Gastroesophageal sphincter (tissue), 4 donors: ENCODE data around the gene H1-8. TPM values are rescaled to one million over a fixed set of nuclear protein-coding genes. Genes with fewer than 3 reads are reported as not detected.

ENCODE experiments used
- ATAC-seq: fragments of 150-250 bp; one replicate; pipeline ENCODE4 v1.9.1; 2016; ENCODE audit warnings: mild to moderate bottlenecking, moderate library complexity
- H3K27ac ChIP-seq, 4 donors: fragments of 200-600 bp; sonication (generic) in 3 of 4; 1 replicate in 3 of 4; 2 replicates in 1 of 4; pipeline ENCODE4 v1.5.1; 2016 to 2019
- H3K27me3 ChIP-seq: fragments of 200-600 bp; sonication (generic); one replicate; pipeline ENCODE4 v1.5.1; 2019
- H3K36me3 ChIP-seq, 2 donors: fragments of 200-600 bp; sonication (generic); one replicate each; pipeline ENCODE4 v1.5.1; 2019; ENCODE audit warnings: control low read depth in 1 of 2
- H3K4me1 ChIP-seq, 3 donors: fragments of 200-600 bp; sonication (generic); 1 replicate in 2 of 3; 2 replicates in 1 of 3; pipeline ENCODE4 v1.5.1; 2016 to 2019; ENCODE audit warnings: control low read depth in 2 of 3
- H3K4me3 ChIP-seq, 2 donors: fragments of 200-600 bp; sonication (generic); one replicate each; pipeline ENCODE4 v1.5.1; 2019; ENCODE audit warnings: mild to moderate bottlenecking in 1 of 2, moderate library complexity in 1 of 2
- H3K9me3 ChIP-seq, 3 donors: fragments of 200-600 bp; sonication (generic); one replicate each; pipeline ENCODE4 v1.5.1; 2017 to 2019; ENCODE audit warnings: control low read depth in 2 of 3
- CTCF ChIP-seq, 4 experiments: fragments of 200-600 bp in 2 of 4; fragments of 450-650 bp in 2 of 4; sonication (generic) in 1 of 4; IDR thresholded peaks; one replicate each; pipeline ENCODE4 v1.5.1; 2017 to 2019; ENCODE audit warnings: antibody characterized with exemption in 4 of 4, mild to moderate bottlenecking in 2 of 4, moderate library complexity in 2 of 4
- EP300 ChIP-seq: sonication (generic); formaldehyde crosslinking; IDR thresholded peaks from one replicate; pipeline ENCODE4 v1.6.1; 2017; ENCODE audit warnings: antibody characterized with exemption, mild to moderate bottlenecking
- POLR2A ChIP-seq, 2 donors: fragments of 450-650 bp; IDR thresholded peaks; one replicate each; pipeline ENCODE4 v1.6.1; 2017; ENCODE audit warnings: antibody characterized with exemption in 2 of 2, mild to moderate bottlenecking in 2 of 2, moderate library complexity in 1 of 2
- POLR2AphosphoS5 ChIP-seq: sonication (generic); formaldehyde crosslinking; IDR thresholded peaks from one replicate; pipeline ENCODE4 v1.6.1; 2017; ENCODE audit warnings: antibody characterized with exemption
- WGBS, 2 donors: methylation state at CpG; one replicate each; pipeline ENCODE4 v1.1.5; 2018; ENCODE audit warnings: low coverage in 1 of 2; 5-methylcytosine and 5-hydroxymethylcytosine counted together
- total RNA-seq, 4 donors: library from RNA; depleted of rRNA; stranded (reverse); fragments of >200 nt; gene quantifications; one replicate each; pipeline ENCODE4 v1.1.0, GENCODE V29; 2016

H1-8 gene
- total RNA-seq, 4 donors from 2014 or later, result not detected

DNA sequence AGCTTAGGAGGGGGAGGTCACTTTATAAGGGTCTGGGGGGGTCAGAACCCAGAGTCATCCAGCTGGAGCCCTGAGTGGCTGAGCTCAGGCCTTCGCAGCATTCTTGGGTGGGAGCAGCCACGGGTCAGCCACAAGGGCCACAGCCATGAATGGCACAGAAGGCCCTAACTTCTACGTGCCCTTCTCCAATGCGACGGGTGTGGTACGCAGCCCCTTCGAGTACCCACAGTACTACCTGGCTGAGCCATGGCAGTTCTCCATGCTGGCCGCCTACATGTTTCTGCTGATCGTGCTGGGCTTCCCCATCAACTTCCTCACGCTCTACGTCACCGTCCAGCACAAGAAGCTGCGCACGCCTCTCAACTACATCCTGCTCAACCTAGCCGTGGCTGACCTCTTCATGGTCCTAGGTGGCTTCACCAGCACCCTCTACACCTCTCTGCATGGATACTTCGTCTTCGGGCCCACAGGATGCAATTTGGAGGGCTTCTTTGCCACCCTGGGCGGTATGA lies 14.3 kb upstream of the H1-8 start, which contains the start of gene RHO:
TSS of gene RHO (plus strand) at position 51 of the 512 bp plus-strand sequence. CDS start at position 146, 95 bp downstream.
- Histone ChIP-seq H3K27ac (no peak within 1 kb of the TSS), H3K36me3 (no peaks in the 10 kb centered on the region), H3K4me3 (no peak within 1 kb of the TSS), H3K9me3 (no peaks in the 10 kb centered on the region), H3K27me3 (no peaks in the 10 kb centered on the region), H3K4me1 (peaks cover 0 to 6% (median 0%) of the 10 kb centered on the region in 3 donors)
- 95 to 97% methylated on average over 8 to 13 of the region's 18 CpGs for WGBS, 2 donors
- TF ChIP-seq CTCF (IDR thresholded peaks at IDR 0.05) (no peak), POLR2AphosphoS5 (no peak), EP300 (no peak), POLR2A (IDR thresholded peaks at IDR 0.05) (no peak)
- ATAC-seq, result no peak

- Histone ChIP-seq H3K36me3 (no peaks in the 10 kb centered on the region), H3K27me3 (no peaks in the 10 kb centered on the region), H3K9me3 (no peaks in the 10 kb centered on the region), H3K4me3 (no peak overlapping the region), H3K4me1 (peaks cover 0 to 6% (median 0%) of the 10 kb centered on the region in 3 donors), H3K27ac (no peak overlapping the region)
- TF ChIP-seq CTCF (IDR thresholded peaks at IDR 0.05) (no peak), POLR2AphosphoS5 (no peak), POLR2A (IDR thresholded peaks at IDR 0.05) (no peak), EP300 (no peak)
- 79% methylated on average over 6 of the region's 12 CpGs; no CpG with 5 or more reads in 1 of the 2 donors for WGBS, 2 donors
- no peak for ATAC-seq
Measured at GRCh38 chr3:129529436-129530210, 13.4 kb upstream of the H1-8 start.

DNA sequence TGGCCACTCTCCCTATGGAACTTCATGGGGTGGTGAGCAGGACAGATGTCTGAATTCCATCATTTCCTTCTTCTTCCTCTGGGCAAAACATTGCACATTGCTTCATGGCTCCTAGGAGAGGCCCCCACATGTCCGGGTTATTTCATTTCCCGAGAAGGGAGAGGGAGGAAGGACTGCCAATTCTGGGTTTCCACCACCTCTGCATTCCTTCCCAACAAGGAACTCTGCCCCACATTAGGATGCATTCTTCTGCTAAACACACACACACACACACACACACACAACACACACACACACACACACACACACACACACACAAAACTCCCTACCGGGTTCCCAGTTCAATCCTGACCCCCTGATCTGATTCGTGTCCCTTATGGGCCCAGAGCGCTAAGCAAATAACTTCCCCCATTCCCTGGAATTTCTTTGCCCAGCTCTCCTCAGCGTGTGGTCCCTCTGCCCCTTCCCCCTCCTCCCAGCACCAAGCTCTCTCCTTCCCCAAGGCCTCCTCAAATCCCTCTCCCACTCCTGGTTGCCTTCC lies 12.7 kb upstream of the H1-8 start:
- 39 to 47% methylated on average over 4 to 6 of the region's 6 CpGs for WGBS, 2 donors
- TF ChIP-seq EP300 (no peak), CTCF (IDR thresholded peaks at IDR 0.05) (no peak), POLR2A (IDR thresholded peaks at IDR 0.05) (no peak), POLR2AphosphoS5 (no peak)
- no peak overlapping the region for H3K4me3 ChIP-seq
- H3K9me3 ChIP-seq, result no peaks in the 10 kb centered on the region
- no peak overlapping the region for H3K27ac ChIP-seq
- H3K36me3 ChIP-seq, result no peaks in the 10 kb centered on the region
- ATAC-seq, result no peak
- no peaks in the 10 kb centered on the region for H3K27me3 ChIP-seq
- H3K4me1 ChIP-seq, result peaks cover 0 to 6% (median 0%) of the 10 kb centered on the region in 3 donors

- H3K27me3 ChIP-seq, result no peaks in the 10 kb centered on the region
- no peaks in the 10 kb centered on the region for H3K9me3 ChIP-seq
- TF ChIP-seq CTCF (IDR thresholded peaks at IDR 0.05) (no peak), POLR2A (IDR thresholded peaks at IDR 0.05) (no peak)
- ATAC-seq, result no peak
- H3K4me3 ChIP-seq, result no peak overlapping the region
- H3K27ac ChIP-seq, result no peak overlapping the region
- H3K4me1 ChIP-seq, result peaks cover 0 to 6% (median 0%) of the 10 kb centered on the region in 3 donors
- H3K36me3 ChIP-seq, result no peaks in the 10 kb centered on the region
- WGBS, 2 donors, result no CpG with 5 or more reads among the region's 13 CpGs
Measured at GRCh38 chr3:129530821-129531220, 12.2 kb upstream of the H1-8 start.
